K562 (cell line): ENCODE data around the gene CD22. TPM values are rescaled to one million over a fixed set of nuclear protein-coding genes. Genes with fewer than 3 reads are reported as not detected.

ENCODE experiments used
- ARID1B ChIP-seq: fragments of 450-650 bp; IDR thresholded peaks from 2 replicates; pipeline ENCODE4 v1.6.1; 2016; ENCODE audit warnings: antibody characterized with exemption, mild to moderate bottlenecking, inconsistent platforms
- GATAD2B ChIP-seq: fragments of 450-650 bp; IDR thresholded peaks from 2 replicates; pipeline ENCODE4 v1.6.1; 2017; ENCODE audit warnings: mild to moderate bottlenecking, borderline replicate concordance
- HINFP ChIP-seq: fragments of 450-650 bp; conservative IDR thresholded peaks from 2 replicates; pipeline ENCODE4 v1.6.1; 2016; ENCODE audit warnings: missing genetic modification characterization, low read depth, mild to moderate bottlenecking, control low read depth, missing compliant biosample characterization
- NFRKB ChIP-seq: fragments of 450-650 bp; IDR thresholded peaks from 2 replicates; pipeline ENCODE4 v1.6.1; 2016; ENCODE audit warnings: low read depth
- NR2C2 ChIP-seq, 2 experiments: fragments of 200-800 bp in 1 of 2; sonication (Bioruptor generic) in 1 of 2; sonication (generic) in 1 of 2; formaldehyde crosslinking in 1 of 2; IDR thresholded peaks; 2 replicates each; pipeline versions ENCODE4 v1.6.1 to v1.8.0; 2016 to 2022; ENCODE audit warnings: mild to moderate bottlenecking in 1 of 2, missing compliant biosample characterization in 1 of 2, missing genetic modification characterization in 1 of 2, missing genetic modification reagents in 1 of 2
- NR4A1 ChIP-seq, 2 experiments: fragments of 250-450 bp in 1 of 2; fragments of 450-650 bp in 1 of 2; sonication (Bioruptor Pico) in 1 of 2; IDR thresholded peaks; 2 replicates each; pipeline versions ENCODE4 v1.4.0 to v1.6.1; 2016 to 2020; ENCODE audit warnings: mild to moderate bottlenecking in 2 of 2, missing compliant biosample characterization in 1 of 2, missing genetic modification characterization in 1 of 2, moderate library complexity in 1 of 2
- SMARCE1 ChIP-seq: fragments of 450-650 bp; IDR thresholded peaks from 2 replicates; pipeline ENCODE4 v1.7.1; 2016; ENCODE audit warnings: mild to moderate bottlenecking
- SMC3 ChIP-seq: conservative IDR thresholded peaks from 2 replicates; pipeline ENCODE4 v1.6.1; 2011; ENCODE audit warnings: low read depth, low read length, improper control_type of control experiment; ENCODE audit not compliant: insufficient read depth
- STAG1 ChIP-seq: sonication (generic); formaldehyde crosslinking; IDR thresholded peaks from 2 replicates; pipeline ENCODE4 v1.5.0; 2020; ENCODE audit warnings: missing genetic modification reagents, borderline replicate concordance
- TEAD4 ChIP-seq, 2 experiments: sonication (generic) in 1 of 2; formaldehyde crosslinking in 1 of 2; IDR thresholded peaks; 2 replicates each; pipeline versions ENCODE4 v1.6.1 to v1.8.0; 2012 to 2022; ENCODE audit warnings: borderline replicate concordance in 1 of 2, inconsistent platforms in 1 of 2, low read length in 1 of 2, mild to moderate bottlenecking in 1 of 2, missing genetic modification reagents in 1 of 2
- ZBTB12 ChIP-seq: fragments of 250-450 bp; sonication (Bioruptor Pico); IDR thresholded peaks from 2 replicates; pipeline ENCODE4 v1.4.0; 2020
- ZHX1 ChIP-seq: fragments of 150-350 bp; conservative IDR thresholded peaks from 2 replicates; pipeline ENCODE4 v1.6.1; 2014; ENCODE audit warnings: low read length
- ZNF175 ChIP-seq: fragments of 200-800 bp; sonication (Bioruptor generic); IDR thresholded peaks from 2 replicates; pipeline ENCODE4 v1.6.1; 2016; ENCODE audit warnings: low read depth, mild to moderate bottlenecking, missing genetic modification characterization, missing compliant biosample characterization
- ZNF584 ChIP-seq: fragments of 200-800 bp; sonication (Bioruptor generic); IDR thresholded peaks from 2 replicates; pipeline ENCODE4 v1.6.1; 2016; ENCODE audit warnings: low read depth, mild to moderate bottlenecking, missing genetic modification characterization, missing compliant biosample characterization
- polyA plus RNA-seq, 8 experiments: library from polyadenylated mRNA; depleted of rRNA in 4 of 8; stranded (reverse) in 5 of 8; unstranded in 3 of 8; fragments of >200 nt; fragmentation: Nextera tagmentation in 2 of 8; fragmentation: Illumina TruSeq in 1 of 8; extraction: Ambion mirVana in 2 of 8; extraction: Trizol in 1 of 8; gene quantifications; 2 replicates each; pipeline versions ENCODE4 v1.2.1 to v1.2.3, GENCODE V29; 2011 to 2014; ENCODE audit warnings: inconsistent platforms in 1 of 8, missing spikeins in 1 of 8
- total RNA-seq, 7 experiments: library from RNA; depleted of rRNA in 6 of 7; stranded (reverse); fragments of >200 nt in 6 of 7; fragmentation: Illumina TruSeq in 2 of 7; extraction: Trizol in 2 of 7; gene quantifications; 2 replicates each; pipeline versions ENCODE4 v1.2.1 to v1.2.3, GENCODE V29; 2011 to 2021; ENCODE audit warnings: low replicate concordance in 1 of 7
- TF ChIP-seq, protein P1 (sequence below): fragments of 250-450 bp; sonication (Bioruptor Pico); IDR thresholded peaks from 2 replicates; pipeline ENCODE4 v1.4.0; 2020; ENCODE audit warnings: mild to moderate bottlenecking, moderate library complexity, borderline replicate concordance

Gene CD22
- total and polyA plus RNA-seq, 9 of the 15 experiments (the other 6 are each of a cell fraction or from before 2014, with no cell fraction given), result 0.29 to 5.0 (median 3.5) TPM

DNA sequence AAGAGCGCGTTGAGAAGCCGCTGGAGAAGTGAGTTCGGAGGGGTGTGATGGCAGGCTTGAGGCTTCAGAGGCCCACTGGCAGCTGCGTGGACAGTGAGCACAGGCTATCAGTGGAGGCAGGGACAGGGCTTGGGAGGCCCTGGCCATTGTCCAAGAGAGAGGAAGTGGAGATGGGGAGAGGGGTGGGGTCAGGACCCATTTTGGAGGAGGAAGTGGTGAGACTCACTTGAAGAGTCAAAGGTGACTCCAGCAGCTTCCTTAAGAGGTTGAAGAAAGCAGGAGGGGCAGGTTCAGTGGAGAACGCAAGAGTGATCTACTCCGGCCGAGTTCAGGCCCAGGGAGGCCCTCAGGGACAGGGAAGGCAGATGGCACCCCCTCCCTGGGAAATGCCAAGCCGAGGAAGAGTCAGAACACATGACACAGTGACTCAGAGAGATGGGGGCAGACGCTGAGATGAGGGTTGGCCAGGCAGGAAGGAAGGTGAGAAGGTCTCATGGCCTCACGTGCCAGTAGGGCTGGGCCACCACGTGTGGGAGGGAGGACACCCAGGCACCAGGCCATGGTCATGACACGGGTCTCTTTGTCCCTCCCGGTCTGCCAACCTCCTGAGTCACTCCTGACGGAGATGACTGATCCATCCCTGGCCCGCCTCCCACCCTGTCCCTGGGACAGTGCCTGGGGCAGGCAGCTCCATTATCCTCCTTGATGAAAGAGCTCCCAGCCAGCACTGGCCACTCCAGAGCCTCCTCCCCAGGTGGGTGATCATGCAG lies 10.1 kb upstream of the CD22 start (continued):
- peak; percentile 52; the same call in 1 of the 2 replicates for TF ChIP-seq NFRKB
- 0 out of 2 replicates have a peak, but pooled peaks have one; percentile 9 for TF ChIP-seq HINFP (tag)
- TF ChIP-seq ARID1B, result peak; percentile 33; the same call in 1 of the 2 replicates
- peak; percentile 29; the same call in 1 of the 2 replicates for TF ChIP-seq ZBTB12 (CRISPR knock-in tag)
- 0 out of 2 replicates have a peak, but pooled peaks have one; percentile 26 for TF ChIP-seq NR2C2 (CRISPR knock-in tag; IDR thresholded peaks at IDR 0.05)
- peak; percentile 82 for TF ChIP-seq NR2C2 (tag; IDR thresholded peaks at IDR 0.05)
- TF ChIP-seq ZHX1, result no peak
- no peak for TF ChIP-seq SMC3
- no peak for TF ChIP-seq TEAD4 (IDR thresholded peaks at IDR 0.05; ENCODE audit: low read length)
- TF ChIP-seq TEAD4 (CRISPR knock-in tag; IDR thresholded peaks at IDR 0.05; ENCODE audit: borderline replicate concordance), result peak; percentile 36; the same call in 1 of the 2 replicates
- no peak for TF ChIP-seq GATAD2B
- TF ChIP-seq STAG1 (CRISPR knock-in tag), result peak; percentile 14; the same call in 1 of the 2 replicates
- TF ChIP-seq SMARCE1, result 0 out of 2 replicates have a peak, but pooled peaks have one; percentile 15
- TF ChIP-seq ZNF584 (CRISPR knock-in tag), result peak; percentile 74; the same call in 1 of the 2 replicates
- no peak for TF ChIP-seq NR4A1 (CRISPR knock-in tag; IDR thresholded peaks at IDR 0.05)
- TF ChIP-seq NR4A1 (tag; IDR thresholded peaks at IDR 0.05), result peak; percentile 81
- TF ChIP-seq ZNF175, result peak; percentile 87
- TF ChIP-seq, protein P1, sequence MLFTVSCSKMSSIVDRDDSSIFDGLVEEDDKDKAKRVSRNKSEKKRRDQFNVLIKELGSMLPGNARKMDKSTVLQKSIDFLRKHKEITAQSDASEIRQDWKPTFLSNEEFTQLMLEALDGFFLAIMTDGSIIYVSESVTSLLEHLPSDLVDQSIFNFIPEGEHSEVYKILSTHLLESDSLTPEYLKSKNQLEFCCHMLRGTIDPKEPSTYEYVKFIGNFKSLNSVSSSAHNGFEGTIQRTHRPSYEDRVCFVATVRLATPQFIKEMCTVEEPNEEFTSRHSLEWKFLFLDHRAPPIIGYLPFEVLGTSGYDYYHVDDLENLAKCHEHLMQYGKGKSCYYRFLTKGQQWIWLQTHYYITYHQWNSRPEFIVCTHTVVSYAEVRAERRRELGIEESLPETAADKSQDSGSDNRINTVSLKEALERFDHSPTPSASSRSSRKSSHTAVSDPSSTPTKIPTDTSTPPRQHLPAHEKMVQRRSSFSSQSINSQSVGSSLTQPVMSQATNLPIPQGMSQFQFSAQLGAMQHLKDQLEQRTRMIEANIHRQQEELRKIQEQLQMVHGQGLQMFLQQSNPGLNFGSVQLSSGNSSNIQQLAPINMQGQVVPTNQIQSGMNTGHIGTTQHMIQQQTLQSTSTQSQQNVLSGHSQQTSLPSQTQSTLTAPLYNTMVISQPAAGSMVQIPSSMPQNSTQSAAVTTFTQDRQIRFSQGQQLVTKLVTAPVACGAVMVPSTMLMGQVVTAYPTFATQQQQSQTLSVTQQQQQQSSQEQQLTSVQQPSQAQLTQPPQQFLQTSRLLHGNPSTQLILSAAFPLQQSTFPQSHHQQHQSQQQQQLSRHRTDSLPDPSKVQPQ (CRISPR knock-in tag), result no peak
